ENCODE measurements around the gene NEU2.

NEU2 gene

GRCh38 chr2:233034091-233034882 lies 1.8 kb downstream of the NEU2 start:
- no peak overlapping the region for H2AFZ ChIP-seq (ENCODE audit: low read length)
- no peak overlapping the region for H3K9ac ChIP-seq (ENCODE audit: low read length)
- no peaks in the 10 kb centered on the region for H3K27me3 ChIP-seq (replicated peaks; ENCODE audit: insufficient read depth, low read length)

DNA sequence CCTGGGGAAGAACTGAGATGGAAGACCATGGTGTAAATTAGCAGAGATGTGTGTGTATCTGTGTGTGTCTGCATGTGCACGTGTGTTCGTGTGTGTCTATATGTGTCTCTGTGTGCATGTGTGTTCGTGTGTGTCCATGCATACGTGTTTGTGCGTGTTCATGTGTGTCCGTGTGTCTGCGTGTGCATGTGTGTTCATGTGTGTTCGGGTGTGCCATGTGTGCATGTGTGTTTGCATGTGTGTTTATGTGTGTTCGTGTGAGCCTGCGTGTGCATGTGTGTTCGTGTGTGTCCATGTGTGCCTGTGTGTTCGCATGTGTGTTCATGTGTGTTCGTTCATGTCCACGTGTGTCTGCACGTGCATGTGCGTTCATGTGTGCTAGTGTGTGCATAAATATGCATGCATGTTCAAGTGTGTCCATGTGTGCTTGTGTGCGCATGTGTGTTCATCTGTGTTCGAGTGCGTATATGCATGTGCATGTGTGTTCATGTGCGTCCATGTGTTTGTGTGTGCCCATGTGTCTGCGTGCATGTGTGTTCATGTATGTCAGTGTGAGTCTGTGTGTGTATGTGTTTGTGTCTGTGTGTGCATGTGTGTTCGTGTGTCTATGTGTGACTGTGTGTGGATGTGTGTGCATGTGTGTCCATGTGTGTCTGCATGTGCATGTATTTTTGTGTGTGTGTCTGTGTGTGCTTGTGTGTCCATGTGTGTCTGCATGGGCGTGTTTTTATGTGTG lies 3.1 kb downstream of the NEU2 start:
- Histone ChIP-seq H3K36me3 (replicated peaks; ENCODE audit: insufficient read depth, low read length) (no peaks in the 10 kb centered on the region), H3K9me2 (replicated peaks; ENCODE audit: insufficient read depth, low read length) (no peaks in the 10 kb centered on the region), H3K4me1 (ENCODE audit: low read length) (no peaks in the 10 kb centered on the region), H3K4me2 (ENCODE audit: low read depth, low read length) (no peak overlapping the region), H2AFZ (ENCODE audit: low read length) (no peak overlapping the region), H3K4me3 (ENCODE audit: low read length) (no peak overlapping the region), H3F3A (ENCODE audit: insufficient read depth, low read length) (no peaks in the 10 kb centered on the region), H3K27me3 (replicated peaks; ENCODE audit: insufficient read depth, low read length) (no peaks in the 10 kb centered on the region), H4K20me1 (ENCODE audit: insufficient read depth, low read length) (no peaks in the 10 kb centered on the region), H3K27ac (ENCODE audit: low read length) (no peak overlapping the region), H3K9ac (ENCODE audit: low read length) (no peak overlapping the region), H3K9me3 (replicated peaks; ENCODE audit: insufficient read depth, low read length) (no peaks in the 10 kb centered on the region), H3K79me2 (ENCODE audit: low read length) (no peaks in the 10 kb centered on the region)
- no peak for TF ChIP-seq EZH2phosphoT487 (IDR thresholded peaks at IDR 0.05; ENCODE audit: low read length)
- TF ChIP-seq EZH2 (optimal IDR thresholded peaks at IDR 0.05; ENCODE audit: low read depth, low read length) = no peak
- no peak for TF ChIP-seq CTCF (IDR thresholded peaks at IDR 0.05; ENCODE audit: low read length)
- DNase-seq = no peak

More at GRCh38 chr2:233034091-233034882, 1.8 kb downstream of the NEU2 start:
- no peaks in the 10 kb centered on the region for H4K20me1 ChIP-seq (ENCODE audit: insufficient read depth, low read length)
- no peaks in the 10 kb centered on the region for H3K9me2 ChIP-seq (replicated peaks; ENCODE audit: insufficient read depth, low read length)
- H3K36me3 ChIP-seq (replicated peaks; ENCODE audit: insufficient read depth, low read length) = no peaks in the 10 kb centered on the region
- H3K27ac ChIP-seq (ENCODE audit: low read length) = no peak overlapping the region
- TF ChIP-seq CTCF (IDR thresholded peaks at IDR 0.05; ENCODE audit: low read length) (no peak), EZH2phosphoT487 (IDR thresholded peaks at IDR 0.05; ENCODE audit: low read length) (no peak), EZH2 (optimal IDR thresholded peaks at IDR 0.05; ENCODE audit: low read depth, low read length) (no peak)
- no peaks in the 10 kb centered on the region for H3F3A ChIP-seq (ENCODE audit: insufficient read depth, low read length)
- H3K4me2 ChIP-seq (ENCODE audit: low read depth, low read length) = no peak overlapping the region
- DNase-seq = no peak
- no peaks in the 10 kb centered on the region for H3K4me1 ChIP-seq (ENCODE audit: low read length)
- no peak overlapping the region for H3K4me3 ChIP-seq (ENCODE audit: low read length)
- no peaks in the 10 kb centered on the region for H3K9me3 ChIP-seq (replicated peaks; ENCODE audit: insufficient read depth, low read length)
- H3K79me2 ChIP-seq (ENCODE audit: low read length) = no peaks in the 10 kb centered on the region

DNA sequence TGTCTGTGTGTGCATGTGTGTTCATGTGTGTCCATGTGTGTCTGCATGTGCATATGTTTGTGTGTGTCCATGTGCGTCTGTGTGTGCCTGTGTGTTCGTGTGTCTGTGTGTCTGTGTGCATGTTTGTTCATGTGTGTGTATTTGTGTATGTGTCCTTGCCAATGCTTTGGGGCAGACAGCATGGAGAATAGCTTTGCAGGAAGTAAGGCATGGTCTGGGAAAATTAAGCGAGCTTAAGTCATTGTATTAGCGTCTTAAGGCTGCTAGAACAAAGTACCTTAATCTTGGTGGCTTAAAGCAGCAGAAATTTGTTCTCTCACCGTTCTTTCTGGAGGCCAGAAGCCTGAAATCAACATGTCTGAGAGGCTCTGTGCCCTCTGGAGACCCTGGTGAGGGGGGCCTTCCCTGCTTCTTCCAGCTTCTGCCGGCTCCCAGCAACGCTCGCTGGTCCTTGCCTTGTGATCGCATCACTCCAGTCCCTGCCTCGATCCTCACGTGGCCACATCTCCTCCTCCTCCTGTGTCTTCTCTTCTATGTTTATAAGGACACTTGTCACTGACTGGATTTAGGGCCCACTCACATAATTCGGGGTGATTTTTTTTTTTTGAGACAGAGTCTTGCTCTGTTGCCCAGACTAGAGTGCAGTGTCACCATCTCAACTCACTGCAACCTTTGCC lies 3.8 kb downstream of the NEU2 start:
- TF ChIP-seq EZH2phosphoT487 (IDR thresholded peaks at IDR 0.05; ENCODE audit: low read length) = no peak
- TF ChIP-seq CTCF (IDR thresholded peaks at IDR 0.05; ENCODE audit: low read length) = no peak
- no peak for TF ChIP-seq EZH2 (optimal IDR thresholded peaks at IDR 0.05; ENCODE audit: low read depth, low read length)
- Histone ChIP-seq H3K27ac (ENCODE audit: low read length) (no peak overlapping the region), H3K9me2 (replicated peaks; ENCODE audit: insufficient read depth, low read length) (no peaks in the 10 kb centered on the region), H3K9me3 (replicated peaks; ENCODE audit: insufficient read depth, low read length) (no peaks in the 10 kb centered on the region), H3K4me1 (ENCODE audit: low read length) (no peaks in the 10 kb centered on the region), H3K79me2 (ENCODE audit: low read length) (no peaks in the 10 kb centered on the region), H3K4me2 (ENCODE audit: low read depth, low read length) (no peak overlapping the region), H3K36me3 (replicated peaks; ENCODE audit: insufficient read depth, low read length) (no peaks in the 10 kb centered on the region), H4K20me1 (ENCODE audit: insufficient read depth, low read length) (no peaks in the 10 kb centered on the region), H3K9ac (ENCODE audit: low read length) (no peak overlapping the region), H3K4me3 (ENCODE audit: low read length) (no peak overlapping the region), H2AFZ (ENCODE audit: low read length) (no peak overlapping the region), H3F3A (ENCODE audit: insufficient read depth, low read length) (no peaks in the 10 kb centered on the region), H3K27me3 (replicated peaks; ENCODE audit: insufficient read depth, low read length) (no peaks in the 10 kb centered on the region)
- no peak for DNase-seq
